Upper lobe of left lung (tissue), 4 donors: ENCODE results near the gene ZKSCAN3.

Experiments used
- POLR2A ChIP-seq, 4 donors: fragments of 450-650 bp; IDR thresholded peaks; one replicate each; pipeline ENCODE4 v1.5.1; 2016 to 2017; ENCODE audit warnings: antibody characterized with exemption in 4 of 4, mild to moderate bottlenecking in 2 of 4
- TF ChIP-seq, protein P1 (sequence below), 6 experiments: fragments of 450-650 bp in 4 of 6; fragments of 200-600 bp in 2 of 6; sonication (generic) in 2 of 6; IDR thresholded peaks; one replicate each; pipeline ENCODE4 v1.5.1; 2016 to 2019; ENCODE audit warnings: antibody characterized with exemption in 6 of 6

DNA sequence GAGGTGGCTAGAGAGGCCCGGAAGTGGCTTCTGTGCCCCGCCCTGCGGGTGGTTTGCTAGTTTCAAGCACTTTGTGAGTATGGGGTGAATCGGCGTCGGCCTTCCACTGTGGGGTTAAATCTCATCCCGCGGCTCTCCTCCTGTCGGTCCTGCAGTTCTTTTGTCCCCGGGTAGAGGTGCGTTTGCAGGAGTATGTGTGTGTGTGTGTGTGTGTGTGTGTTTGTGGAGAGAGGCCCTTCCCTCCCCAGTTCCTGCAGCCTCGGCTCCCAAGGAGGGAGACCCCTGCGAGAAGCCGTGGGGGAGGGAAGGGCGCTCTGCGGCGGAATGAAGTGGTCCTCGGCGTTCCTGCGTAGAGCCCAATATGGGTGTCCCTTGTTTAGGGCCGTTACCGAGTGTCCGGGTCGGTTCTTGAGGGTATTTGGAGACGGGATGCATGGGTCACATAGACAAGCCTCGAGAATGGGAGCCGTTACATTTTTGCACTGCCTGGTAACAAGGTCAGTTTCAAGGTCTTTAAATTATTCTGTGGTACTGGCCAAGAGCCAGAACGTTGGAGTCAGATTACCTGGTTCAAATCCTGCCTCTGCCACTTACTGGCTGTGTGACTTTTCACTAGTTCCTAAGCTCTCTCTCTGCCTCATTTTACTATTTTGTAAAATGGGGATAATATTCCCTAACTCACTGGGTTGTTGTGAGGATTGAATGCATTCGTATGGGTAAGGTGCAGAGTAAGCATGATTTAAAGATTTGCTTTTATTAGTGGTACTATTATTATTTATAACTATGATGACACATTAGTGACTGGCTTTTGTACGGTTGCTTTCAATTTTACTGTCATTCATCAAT lies at the start of gene ZKSCAN3:
- TF ChIP-seq, protein P1, sequence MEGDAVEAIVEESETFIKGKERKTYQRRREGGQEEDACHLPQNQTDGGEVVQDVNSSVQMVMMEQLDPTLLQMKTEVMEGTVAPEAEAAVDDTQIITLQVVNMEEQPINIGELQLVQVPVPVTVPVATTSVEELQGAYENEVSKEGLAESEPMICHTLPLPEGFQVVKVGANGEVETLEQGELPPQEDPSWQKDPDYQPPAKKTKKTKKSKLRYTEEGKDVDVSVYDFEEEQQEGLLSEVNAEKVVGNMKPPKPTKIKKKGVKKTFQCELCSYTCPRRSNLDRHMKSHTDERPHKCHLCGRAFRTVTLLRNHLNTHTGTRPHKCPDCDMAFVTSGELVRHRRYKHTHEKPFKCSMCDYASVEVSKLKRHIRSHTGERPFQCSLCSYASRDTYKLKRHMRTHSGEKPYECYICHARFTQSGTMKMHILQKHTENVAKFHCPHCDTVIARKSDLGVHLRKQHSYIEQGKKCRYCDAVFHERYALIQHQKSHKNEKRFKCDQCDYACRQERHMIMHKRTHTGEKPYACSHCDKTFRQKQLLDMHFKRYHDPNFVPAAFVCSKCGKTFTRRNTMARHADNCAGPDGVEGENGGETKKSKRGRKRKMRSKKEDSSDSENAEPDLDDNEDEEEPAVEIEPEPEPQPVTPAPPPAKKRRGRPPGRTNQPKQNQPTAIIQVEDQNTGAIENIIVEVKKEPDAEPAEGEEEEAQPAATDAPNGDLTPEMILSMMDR (IDR thresholded peaks at IDR 0.05): no peak
- TF ChIP-seq POLR2A (IDR thresholded peaks at IDR 0.05): peak in 2 of 4 donors; percentile 28 to 58
